ENCODE results near the gene PROCR. TPM values are rescaled to one million over a fixed set of nuclear protein-coding genes. Genes with fewer than 3 reads are reported as not detected.

PROCR gene
- total and polyA plus RNA-seq, 4 donors, result 3.7 to 7.6 (median 6.0) TPM

DNA sequence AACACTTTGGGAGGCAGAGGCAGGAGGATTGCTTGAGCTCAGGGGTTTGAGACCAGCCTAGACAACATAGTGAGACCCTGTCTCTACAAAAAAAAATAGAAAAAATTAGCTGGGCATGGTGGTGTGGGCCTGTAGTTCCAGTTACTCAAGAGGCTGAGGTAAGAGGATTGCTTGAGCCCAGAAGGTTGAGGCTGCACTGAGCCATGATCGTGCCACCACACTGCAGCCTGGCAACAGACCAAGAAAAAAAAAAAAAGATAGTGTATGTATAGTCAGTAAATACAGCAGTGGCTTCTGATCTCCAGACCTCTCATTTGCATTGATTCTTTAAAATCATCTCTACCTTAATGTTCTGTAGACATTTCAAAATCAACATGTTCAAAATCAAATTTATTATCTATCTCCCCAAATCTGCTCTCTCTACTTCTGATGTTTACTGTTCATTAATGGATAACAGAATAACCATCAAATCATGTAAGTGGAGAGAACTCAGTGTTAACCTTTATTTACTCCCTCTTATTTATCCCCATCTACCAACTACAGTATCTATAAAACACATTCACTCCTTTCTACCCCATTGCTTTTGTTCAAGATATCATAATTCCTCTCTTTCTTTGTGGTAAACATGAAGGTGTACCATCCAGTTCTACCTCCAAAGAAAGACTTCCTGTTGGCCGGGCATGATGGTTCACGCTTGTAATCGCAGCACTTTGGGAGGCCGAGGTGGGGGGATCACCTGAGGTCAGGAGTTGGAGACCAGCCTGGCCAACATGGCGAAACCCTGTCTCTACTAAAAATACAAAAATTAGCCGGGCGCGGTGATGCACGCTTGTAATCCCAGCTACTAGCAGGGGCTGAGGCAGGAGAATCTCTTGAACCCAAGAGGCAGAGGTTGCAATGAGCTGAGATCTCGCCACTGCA lies 7.7 kb downstream of the PROCR start:
- peak overlapping the region; percentile 18 to 51 for H3K27ac ChIP-seq (ENCODE audit: low read depth in 1 of 2, low read length in 2 of 2)
- no peak overlapping the region for H3K4me3 ChIP-seq (ENCODE audit: low read depth in 1 of 3, low read length in 3 of 3)
- peaks cover 1 to 15% (median 6%) of the 10 kb centered on the region in 4 donors for H3K4me1 ChIP-seq (ENCODE audit: control insufficient read depth in 4 of 4, insufficient read depth in 4 of 4, low read length in 3 of 4)
- no peaks in the 10 kb centered on the region for H3K9me3 ChIP-seq (ENCODE audit: control insufficient read depth in 4 of 4, low read length in 3 of 4)
- no peak overlapping the region for H3K9ac ChIP-seq (ENCODE audit: low read depth in 1 of 2, low read length in 2 of 2)
- H3K36me3 ChIP-seq (ENCODE audit: control insufficient read depth in 4 of 4, insufficient read depth in 3 of 4, low read depth in 1 of 4, low read length in 3 of 4), result no peaks in the 10 kb centered on the region
- peak; percentile 83 for TF ChIP-seq FOXA2 (IDR thresholded peaks at IDR 0.05)
- no peak for TF ChIP-seq RAD21 (IDR thresholded peaks at IDR 0.05)
- no peak for TF ChIP-seq JUND (IDR thresholded peaks at IDR 0.05)
- no peak for TF ChIP-seq NR2F2 (IDR thresholded peaks at IDR 0.05)
- no peak for TF ChIP-seq HNF4G (IDR thresholded peaks at IDR 0.05)
- peak; percentile 51 for TF ChIP-seq FOXA1 (IDR thresholded peaks at IDR 0.05)
- TF ChIP-seq, protein P1, sequence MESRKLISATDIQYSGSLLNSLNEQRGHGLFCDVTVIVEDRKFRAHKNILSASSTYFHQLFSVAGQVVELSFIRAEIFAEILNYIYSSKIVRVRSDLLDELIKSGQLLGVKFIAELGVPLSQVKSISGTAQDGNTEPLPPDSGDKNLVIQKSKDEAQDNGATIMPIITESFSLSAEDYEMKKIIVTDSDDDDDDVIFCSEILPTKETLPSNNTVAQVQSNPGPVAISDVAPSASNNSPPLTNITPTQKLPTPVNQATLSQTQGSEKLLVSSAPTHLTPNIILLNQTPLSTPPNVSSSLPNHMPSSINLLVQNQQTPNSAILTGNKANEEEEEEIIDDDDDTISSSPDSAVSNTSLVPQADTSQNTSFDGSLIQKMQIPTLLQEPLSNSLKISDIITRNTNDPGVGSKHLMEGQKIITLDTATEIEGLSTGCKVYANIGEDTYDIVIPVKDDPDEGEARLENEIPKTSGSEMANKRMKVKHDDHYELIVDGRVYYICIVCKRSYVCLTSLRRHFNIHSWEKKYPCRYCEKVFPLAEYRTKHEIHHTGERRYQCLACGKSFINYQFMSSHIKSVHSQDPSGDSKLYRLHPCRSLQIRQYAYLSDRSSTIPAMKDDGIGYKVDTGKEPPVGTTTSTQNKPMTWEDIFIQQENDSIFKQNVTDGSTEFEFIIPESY (IDR thresholded peaks at IDR 0.05), result peak; percentile 13
- TF ChIP-seq SP1 (IDR thresholded peaks at IDR 0.05), result peak; percentile 82
- peak; percentile 40 for TF ChIP-seq YY1 (IDR thresholded peaks at IDR 0.05)
- TF ChIP-seq HNF4A (conservative IDR thresholded peaks at IDR 0.05), result peak in 1 of 2 donors; percentile 29
- TF ChIP-seq, protein P2, sequence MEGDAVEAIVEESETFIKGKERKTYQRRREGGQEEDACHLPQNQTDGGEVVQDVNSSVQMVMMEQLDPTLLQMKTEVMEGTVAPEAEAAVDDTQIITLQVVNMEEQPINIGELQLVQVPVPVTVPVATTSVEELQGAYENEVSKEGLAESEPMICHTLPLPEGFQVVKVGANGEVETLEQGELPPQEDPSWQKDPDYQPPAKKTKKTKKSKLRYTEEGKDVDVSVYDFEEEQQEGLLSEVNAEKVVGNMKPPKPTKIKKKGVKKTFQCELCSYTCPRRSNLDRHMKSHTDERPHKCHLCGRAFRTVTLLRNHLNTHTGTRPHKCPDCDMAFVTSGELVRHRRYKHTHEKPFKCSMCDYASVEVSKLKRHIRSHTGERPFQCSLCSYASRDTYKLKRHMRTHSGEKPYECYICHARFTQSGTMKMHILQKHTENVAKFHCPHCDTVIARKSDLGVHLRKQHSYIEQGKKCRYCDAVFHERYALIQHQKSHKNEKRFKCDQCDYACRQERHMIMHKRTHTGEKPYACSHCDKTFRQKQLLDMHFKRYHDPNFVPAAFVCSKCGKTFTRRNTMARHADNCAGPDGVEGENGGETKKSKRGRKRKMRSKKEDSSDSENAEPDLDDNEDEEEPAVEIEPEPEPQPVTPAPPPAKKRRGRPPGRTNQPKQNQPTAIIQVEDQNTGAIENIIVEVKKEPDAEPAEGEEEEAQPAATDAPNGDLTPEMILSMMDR (IDR thresholded peaks at IDR 0.05; ENCODE audit: low read depth, low read length, missing input control), result no peak
- TF ChIP-seq, protein P3, sequence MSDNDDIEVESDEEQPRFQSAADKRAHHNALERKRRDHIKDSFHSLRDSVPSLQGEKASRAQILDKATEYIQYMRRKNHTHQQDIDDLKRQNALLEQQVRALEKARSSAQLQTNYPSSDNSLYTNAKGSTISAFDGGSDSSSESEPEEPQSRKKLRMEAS (IDR thresholded peaks at IDR 0.05), result peak; percentile 31
- TF ChIP-seq, protein P4, sequence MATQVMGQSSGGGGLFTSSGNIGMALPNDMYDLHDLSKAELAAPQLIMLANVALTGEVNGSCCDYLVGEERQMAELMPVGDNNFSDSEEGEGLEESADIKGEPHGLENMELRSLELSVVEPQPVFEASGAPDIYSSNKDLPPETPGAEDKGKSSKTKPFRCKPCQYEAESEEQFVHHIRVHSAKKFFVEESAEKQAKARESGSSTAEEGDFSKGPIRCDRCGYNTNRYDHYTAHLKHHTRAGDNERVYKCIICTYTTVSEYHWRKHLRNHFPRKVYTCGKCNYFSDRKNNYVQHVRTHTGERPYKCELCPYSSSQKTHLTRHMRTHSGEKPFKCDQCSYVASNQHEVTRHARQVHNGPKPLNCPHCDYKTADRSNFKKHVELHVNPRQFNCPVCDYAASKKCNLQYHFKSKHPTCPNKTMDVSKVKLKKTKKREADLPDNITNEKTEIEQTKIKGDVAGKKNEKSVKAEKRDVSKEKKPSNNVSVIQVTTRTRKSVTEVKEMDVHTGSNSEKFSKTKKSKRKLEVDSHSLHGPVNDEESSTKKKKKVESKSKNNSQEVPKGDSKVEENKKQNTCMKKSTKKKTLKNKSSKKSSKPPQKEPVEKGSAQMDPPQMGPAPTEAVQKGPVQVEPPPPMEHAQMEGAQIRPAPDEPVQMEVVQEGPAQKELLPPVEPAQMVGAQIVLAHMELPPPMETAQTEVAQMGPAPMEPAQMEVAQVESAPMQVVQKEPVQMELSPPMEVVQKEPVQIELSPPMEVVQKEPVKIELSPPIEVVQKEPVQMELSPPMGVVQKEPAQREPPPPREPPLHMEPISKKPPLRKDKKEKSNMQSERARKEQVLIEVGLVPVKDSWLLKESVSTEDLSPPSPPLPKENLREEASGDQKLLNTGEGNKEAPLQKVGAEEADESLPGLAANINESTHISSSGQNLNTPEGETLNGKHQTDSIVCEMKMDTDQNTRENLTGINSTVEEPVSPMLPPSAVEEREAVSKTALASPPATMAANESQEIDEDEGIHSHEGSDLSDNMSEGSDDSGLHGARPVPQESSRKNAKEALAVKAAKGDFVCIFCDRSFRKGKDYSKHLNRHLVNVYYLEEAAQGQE (IDR thresholded peaks at IDR 0.05), result no peak
- no peak for TF ChIP-seq TAF1 (conservative IDR thresholded peaks at IDR 0.05)
- peak; percentile 51 to 65 for TF ChIP-seq RXRA (IDR thresholded peaks at IDR 0.05)
- TF ChIP-seq EGR1 (IDR thresholded peaks at IDR 0.05; ENCODE audit: low read depth in 2 of 2), result peak in 1 of 2 donors; percentile 38
- TF ChIP-seq GABPA (IDR thresholded peaks at IDR 0.05 in 1 of 2, conservative IDR thresholded peaks at IDR 0.05 in 1 of 2), result no peak
- 39% methylated on average over 11 of the region's 11 CpGs for WGBS
- H3K27me3 ChIP-seq (ENCODE audit: control insufficient read depth in 4 of 4, insufficient read depth in 4 of 4, low read length in 3 of 4), result no peaks in the 10 kb centered on the region
- no peak for DNase-seq (ENCODE audit: low spot score)

All from liver (tissue), 9 donors.